GM23338 (cell line): Measurements from ENCODE around the gene PDE12. TPM values are rescaled to one million over a fixed set of nuclear protein-coding genes. Genes with fewer than 3 reads are reported as not detected.

Experiments
- ATAC-seq: fragments of 200-7000 bp; cut with Tn5 transposase; 3 replicates; pipeline ENCODE4 v1.9.1; 2020
- DNase-seq: peaks from one replicate; pipeline ENCODE4 v3.0.0-alpha.2; 2015; ENCODE audit warnings: low spot score
- H2AFZ ChIP-seq: fragments of 200-600 bp; sonication (generic); 2 replicates; pipeline ENCODE4 v1.8.0; 2016; ENCODE audit warnings: antibody characterized with exemption, mild to moderate bottlenecking, moderate library complexity
- H3F3A ChIP-seq: fragments of 200-600 bp; sonication (generic); replicated peaks from 2 replicates; pipeline ENCODE4 v1.8.0; 2017; ENCODE audit warnings: antibody characterized with exemption, mixed run types, low read depth
- H3K27ac ChIP-seq: fragments of 200-600 bp; sonication (generic); 2 replicates; pipeline ENCODE4 v1.6.1; 2016; ENCODE audit warnings: low read depth
- H3K27me3 ChIP-seq: fragments of 200-600 bp; sonication (generic); 2 replicates; pipeline ENCODE4 v1.8.0; 2016; ENCODE audit warnings: mild to moderate bottlenecking, mixed run types, moderate library complexity; ENCODE audit not compliant: insufficient read depth
- H3K36me3 ChIP-seq: fragments of 200-600 bp; sonication (generic); 2 replicates; pipeline ENCODE4 v1.8.0; 2016; ENCODE audit warnings: mild to moderate bottlenecking; ENCODE audit not compliant: insufficient read depth
- H3K4me1 ChIP-seq: fragments of 200-600 bp; sonication (generic); 2 replicates; pipeline ENCODE4 v1.8.0; 2016; ENCODE audit warnings: mild to moderate bottlenecking, moderate library complexity; ENCODE audit not compliant: insufficient read depth
- H3K4me2 ChIP-seq: fragments of 200-600 bp; sonication (generic); 2 replicates; pipeline ENCODE4 v1.7.1; 2017; ENCODE audit warnings: mixed run types
- H3K4me3 ChIP-seq: fragments of 200-600 bp; sonication (generic); 2 replicates; pipeline ENCODE4 v1.6.1; 2016; ENCODE audit warnings: mixed run types
- H3K79me2 ChIP-seq: fragments of 200-600 bp; sonication (generic); replicated peaks from 2 replicates; pipeline ENCODE4 v1.8.0; 2017; ENCODE audit warnings: mild to moderate bottlenecking; ENCODE audit not compliant: insufficient read depth
- H3K9me2 ChIP-seq: fragments of 200-600 bp; sonication (generic); 2 replicates; pipeline ENCODE4 v1.8.0; 2017; ENCODE audit not compliant: insufficient read depth
- H4K20me1 ChIP-seq: fragments of 200-600 bp; sonication (generic); replicated peaks from 2 replicates; pipeline ENCODE4 v1.8.0; 2017; ENCODE audit warnings: mild to moderate bottlenecking; ENCODE audit not compliant: insufficient read depth
- H3K27ac Mint-ChIP-seq: 2 replicates; pipeline ENCODE4 v1.8.0; 2020; ENCODE audit warnings: inconsistent platforms, mild to moderate bottlenecking, moderate library complexity, mixed read lengths
- H3K27me3 Mint-ChIP-seq: 3 replicates; pipeline ENCODE4 v1.8.0; 2022; ENCODE audit warnings: low read depth, mild to moderate bottlenecking, moderate library complexity, mixed read lengths, inconsistent platforms; ENCODE audit not compliant: insufficient read depth, poor library complexity
- H3K36me3 Mint-ChIP-seq: 3 replicates; pipeline ENCODE4 v1.8.0; 2021; ENCODE audit warnings: low read depth, mild to moderate bottlenecking, inconsistent platforms, moderate library complexity, mixed read lengths
- H3K4me1 Mint-ChIP-seq: 3 replicates; pipeline ENCODE4 v1.8.0; 2020; ENCODE audit warnings: mild to moderate bottlenecking, inconsistent platforms, mixed read lengths
- H3K4me3 Mint-ChIP-seq: 3 replicates; pipeline ENCODE4 v1.8.0; 2021; ENCODE audit warnings: moderate library complexity, mild to moderate bottlenecking, inconsistent platforms, mixed read lengths
- H3K9me3 Mint-ChIP-seq: 3 replicates; pipeline ENCODE4 v1.8.0; 2020; ENCODE audit warnings: moderate library complexity, mild to moderate bottlenecking, inconsistent platforms, mixed read lengths
- CREB1 ChIP-seq: fragments of 250-450 bp; sonication (Bioruptor Pico); IDR thresholded peaks from 2 replicates; pipeline ENCODE4 v1.5.0; 2020; ENCODE audit warnings: low read depth, mild to moderate bottlenecking, moderate library complexity
- CTCF ChIP-seq, 2 experiments: fragments of 200-600 bp in 1 of 2; sonication (generic) in 1 of 2; conservative IDR thresholded peaks; 2 replicates each; pipeline versions ENCODE4 v1.5.1 to v1.6.1; 2016 to 2017; ENCODE audit warnings: antibody characterized with exemption in 2 of 2, low read depth in 2 of 2, mild to moderate bottlenecking in 2 of 2, moderate library complexity in 1 of 2
- ETS1 ChIP-seq: IDR thresholded peaks from 2 replicates; pipeline ENCODE4 v1.6.1; 2016; ENCODE audit warnings: antibody characterized with exemption
- EZH2 ChIP-seq: fragments of 200-600 bp; sonication (generic); IDR thresholded peaks from one replicate; pipeline ENCODE4 v1.8.0; 2017; ENCODE audit warnings: antibody characterized with exemption, mild to moderate bottlenecking, low read depth; ENCODE audit not compliant: unreplicated experiment
- EZH2phosphoT487 ChIP-seq: fragments of 200-600 bp; sonication (generic); IDR thresholded peaks from one replicate; pipeline ENCODE4 v1.8.1; 2018; ENCODE audit warnings: antibody characterized with exemption; ENCODE audit not compliant: unreplicated experiment
- JUNB ChIP-seq: IDR thresholded peaks from one replicate; pipeline ENCODE4 v1.6.1; 2016; ENCODE audit warnings: antibody characterized with exemption; ENCODE audit not compliant: unreplicated experiment
- NANOG ChIP-seq: IDR thresholded peaks from 2 replicates; pipeline ENCODE4 v1.6.1; 2016; ENCODE audit warnings: antibody characterized with exemption, borderline replicate concordance
- POLR2AphosphoS5 ChIP-seq: IDR thresholded peaks from 2 replicates; pipeline ENCODE4 v1.6.1; 2016; ENCODE audit warnings: antibody characterized with exemption, low read depth
- REST ChIP-seq: IDR thresholded peaks from one replicate; pipeline ENCODE4 v1.6.1; 2018; ENCODE audit warnings: antibody characterized with exemption; ENCODE audit not compliant: unreplicated experiment
- STAT1 ChIP-seq: IDR thresholded peaks from one replicate; pipeline ENCODE4 v1.6.1; 2016; ENCODE audit warnings: antibody characterized with exemption; ENCODE audit not compliant: unreplicated experiment
- ZNF114 ChIP-seq: fragments of 250-450 bp; sonication (Bioruptor Pico); IDR thresholded peaks from 2 replicates; pipeline ENCODE4 v1.5.0; 2020; ENCODE audit warnings: mild to moderate bottlenecking, moderate library complexity
- ZNF331 ChIP-seq: fragments of 250-450 bp; sonication (Bioruptor Pico); IDR thresholded peaks from 2 replicates; pipeline ENCODE4 v1.5.0; 2020; ENCODE audit warnings: low read depth, mild to moderate bottlenecking, moderate library complexity
- polyA plus RNA-seq: library from polyadenylated mRNA; unstranded; fragments of >200 nt; fragmentation: Nextera tagmentation; extraction: Ambion mirVana; gene quantifications from 2 replicates; pipeline ENCODE4 v1.2.1, GENCODE V29; 2016
- total RNA-seq: library from RNA; depleted of rRNA; stranded (reverse); fragments of >200 nt; shearing (Covaris generic); gene quantifications from 2 replicates; pipeline ENCODE4 v1.2.3, GENCODE V29; 2014

The PDE12 gene
- total and polyA plus RNA-seq, 2 experiments from 2014 or later = 5.0 to 14.3 TPM

- TF ChIP-seq NANOG (no peak), ETS1 (no peak), CTCF (conservative IDR thresholded peaks at IDR 0.05; ENCODE audit: low read depth in 2 of 2) (no peak), JUNB (no peak), STAT1 (no peak), POLR2AphosphoS5 (no peak), EZH2phosphoT487 (no peak), ZNF114 (no peak), EZH2 (no peak), ZNF331 (CRISPR knock-in tag) (no peak), CREB1 (CRISPR knock-in tag) (no peak), REST (no peak)
Observed at GRCh38 chr3:57594144-57594543, 38.1 kb downstream of the PDE12 start (continued).

GRCh38 chr3:57594576-57594975 is 38.5 kb downstream of the PDE12 start:
- Histone ChIP-seq H3K79me2 (peaks cover 73% of the 10 kb centered on the region), H3K36me3 (no peaks in the 10 kb centered on the region; the same call in 1 of the 2 replicates), H3K9me2 (no peaks in the 10 kb centered on the region), H2AFZ (no peak overlapping the region), H3K27ac (no peak overlapping the region), H3K4me3 (peak overlapping the region; percentile 87; the same call in 1 of the 2 replicates), H3K4me1 (peaks cover 18% of the 10 kb centered on the region), H3F3A (0 out of 2 replicates have a peak, but pooled peaks cover 5% of the 10 kb centered on the region), H3K4me2 (peak overlapping the region; percentile 88), H3K27me3 (no peaks in the 10 kb centered on the region), H4K20me1 (peaks cover 47% of the 10 kb centered on the region)
- Mint-ChIP-seq H3K9me3 (no peaks in the 10 kb centered on the region; the same call in 2 of the 3 replicates), H3K4me1 (peaks cover 25% of the 10 kb centered on the region), H3K36me3 (peaks cover 34% of the 10 kb centered on the region), H3K27ac (no peak overlapping the region), H3K4me3 (peak overlapping the region; percentile 96), H3K27me3 (peaks cover 11% of the 10 kb centered on the region)
- no peak for DNase-seq
- ATAC-seq = no peak
- TF ChIP-seq NANOG (no peak), ZNF114 (no peak), STAT1 (no peak), EZH2phosphoT487 (no peak), ETS1 (no peak)
